ENCODE data around the gene MPP3. TPM values are rescaled to one million over a fixed set of nuclear protein-coding genes. Genes with fewer than 3 reads are reported as not detected.

Gene MPP3
- 12.1 TPM for total RNA-seq
- polyA plus RNA-seq, result 5.4 TPM

DNA sequence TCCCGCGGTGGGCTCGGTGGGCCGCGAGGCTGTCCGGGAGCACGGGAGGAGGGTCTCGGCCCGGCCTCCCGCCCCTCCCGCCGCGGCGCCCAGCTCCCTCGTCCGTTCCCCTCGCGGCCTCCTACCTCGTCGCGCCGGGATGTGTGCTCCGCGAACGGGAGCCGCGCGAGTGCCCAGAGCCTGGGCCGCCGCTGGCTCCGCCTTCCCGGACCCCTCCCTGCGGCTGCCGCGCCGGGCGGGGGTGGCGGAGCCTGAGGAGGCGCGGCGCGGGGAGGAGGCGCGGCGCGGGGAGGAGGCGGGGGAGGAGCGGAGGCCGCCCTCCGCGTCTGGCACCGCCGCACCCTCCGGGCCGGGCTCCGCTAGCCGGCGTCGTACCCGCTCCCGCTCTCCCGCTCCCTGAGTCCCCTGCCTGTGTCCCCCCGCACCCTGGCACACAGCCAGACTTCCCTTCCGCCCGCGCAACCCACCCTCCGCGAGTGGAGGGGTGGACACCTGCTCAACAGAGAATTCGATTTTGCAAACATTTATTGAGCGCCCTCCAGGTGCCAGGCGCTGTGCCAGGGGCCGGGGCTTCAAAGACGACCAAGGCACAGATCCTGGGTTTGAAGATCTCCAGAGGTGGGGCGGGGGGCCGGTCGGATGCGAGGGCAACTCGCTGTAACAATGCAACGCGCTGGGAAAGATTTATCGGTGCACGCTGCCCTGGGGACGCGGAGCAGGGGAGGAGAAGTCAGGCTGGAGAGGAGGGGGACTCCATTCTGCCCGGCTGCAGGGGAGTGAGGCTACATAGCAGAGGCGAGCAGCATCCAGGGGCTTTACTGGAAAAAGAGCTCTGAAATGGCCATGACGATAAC is at the start of gene MPP3:
Gene MPP3, minus strand, starts transcription at position 171 of the 854 bp plus-strand sequence. CDS start 1,240 bp downstream, outside the sequence.
- Histone ChIP-seq H3K36me3 (ENCODE audit: insufficient read depth) (no peaks in the 10 kb centered on the region), H3K4me1 (ENCODE audit: insufficient read depth) (no peaks in the 10 kb centered on the region), H3K27ac (ENCODE audit: low read depth) (no peak within 1 kb of the TSS), H3K4me3 (ENCODE audit: low read depth, low read length) (peak within 1 kb of the TSS; percentile 70)
- DNase-seq (ENCODE audit: extremely low spot score), result peak; percentile 26
- 2% methylated on average over 75 of the region's 87 CpGs for WGBS

DNA sequence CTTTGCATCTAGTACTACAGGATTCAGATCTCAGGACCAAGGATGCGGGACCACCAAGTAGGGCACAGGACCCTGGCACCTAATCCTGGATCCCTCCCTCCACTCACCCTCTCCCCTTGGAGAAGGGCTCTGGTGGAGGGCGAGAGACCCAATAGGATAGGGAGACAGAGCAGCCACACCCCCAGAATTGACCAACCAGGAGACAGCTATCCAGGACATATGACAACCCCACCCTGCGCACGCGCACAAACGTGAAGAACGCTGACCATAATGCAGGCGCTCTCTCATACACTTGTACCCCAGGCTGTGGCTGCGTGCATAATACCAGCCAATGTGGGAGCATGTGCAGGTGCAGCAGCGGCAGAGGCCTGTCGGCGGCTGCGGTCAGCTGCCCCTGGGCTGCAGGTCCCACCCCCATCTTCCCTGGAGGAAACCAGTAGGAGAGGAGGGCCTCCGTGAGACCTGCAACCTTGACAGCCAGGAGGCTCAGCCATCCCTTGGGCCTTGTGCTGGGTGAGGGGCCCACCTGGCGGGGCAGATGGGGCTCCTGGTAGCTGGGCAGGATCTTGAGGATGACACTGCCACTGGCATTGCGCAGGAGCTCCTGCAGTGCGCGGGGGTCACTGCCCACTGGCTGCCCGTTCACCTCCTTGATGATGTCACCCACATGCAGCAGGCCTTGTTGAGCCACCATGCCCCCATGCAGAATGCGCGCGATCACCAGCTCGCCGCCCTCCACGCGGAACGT is 49.0 kb upstream of the MPP3 start:
- Histone ChIP-seq H3K36me3 (ENCODE audit: insufficient read depth) (no peaks in the 10 kb centered on the region), H3K27ac (ENCODE audit: low read depth) (no peak overlapping the region), H3K4me3 (ENCODE audit: low read depth, low read length) (no peak overlapping the region), H3K4me1 (ENCODE audit: insufficient read depth) (no peaks in the 10 kb centered on the region)
- 92% methylated on average over 27 of the region's 27 CpGs for WGBS
- DNase-seq (ENCODE audit: extremely low spot score), result no peak

GRCh38 chr17:43881181-43881580 is 48.2 kb upstream of the MPP3 start:
- H3K36me3 ChIP-seq (ENCODE audit: insufficient read depth), result no peaks in the 10 kb centered on the region
- no peak for DNase-seq (ENCODE audit: extremely low spot score)
- no peaks in the 10 kb centered on the region for H3K4me1 ChIP-seq (ENCODE audit: insufficient read depth)
- H3K4me3 ChIP-seq (ENCODE audit: low read depth, low read length), result no peak overlapping the region
- WGBS, result 95% methylated on average over 12 of the region's 12 CpGs
- no peak overlapping the region for H3K27ac ChIP-seq (ENCODE audit: low read depth)

- no peak overlapping the region for H3K27ac ChIP-seq (ENCODE audit: low read depth)
- H3K4me3 ChIP-seq (ENCODE audit: low read depth, low read length), result no peak overlapping the region
- WGBS, result 81% methylated on average over 20 of the region's 20 CpGs
- DNase-seq (ENCODE audit: extremely low spot score), result no peak
- no peaks in the 10 kb centered on the region for H3K4me1 ChIP-seq (ENCODE audit: insufficient read depth)
- H3K36me3 ChIP-seq (ENCODE audit: insufficient read depth), result no peaks in the 10 kb centered on the region
Measured at GRCh38 chr17:43880420-43880991, 47.6 kb upstream of the MPP3 start.

DNA sequence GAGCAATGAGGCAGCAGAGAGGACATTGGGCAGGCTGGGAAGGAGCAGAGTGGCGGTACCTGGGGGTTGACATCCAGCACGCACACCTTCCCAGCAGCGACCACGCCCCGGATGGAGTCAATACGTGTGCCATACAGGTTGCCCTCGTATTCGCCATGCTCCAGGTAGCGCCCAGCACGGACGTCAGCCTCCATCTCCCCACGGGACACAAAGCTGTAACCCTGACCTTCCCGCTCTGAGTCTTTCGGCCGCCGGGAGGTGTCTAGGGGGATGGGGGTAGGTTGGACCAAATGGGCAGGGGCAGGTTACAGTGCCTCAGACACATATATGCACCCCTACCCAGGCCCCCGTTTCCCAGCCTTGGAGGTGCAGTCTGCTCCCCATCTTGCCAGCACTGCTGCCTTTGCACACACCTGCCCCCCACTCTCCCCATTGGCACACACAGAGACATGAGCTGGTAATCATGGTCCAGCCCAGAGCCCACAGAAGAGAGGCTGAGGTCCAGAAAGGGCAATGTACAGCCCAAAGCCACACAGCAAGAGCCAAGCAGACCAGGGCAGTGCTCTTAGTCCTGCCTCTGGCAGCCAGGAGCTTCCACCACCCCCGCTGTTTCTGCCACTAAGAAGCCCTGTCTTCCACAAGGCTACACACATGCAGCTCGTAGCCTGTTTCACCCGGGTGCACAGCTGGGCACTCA is 46.9 kb upstream of the MPP3 start:
- no peaks in the 10 kb centered on the region for H3K36me3 ChIP-seq (ENCODE audit: insufficient read depth)
- H3K4me3 ChIP-seq (ENCODE audit: low read depth, low read length), result no peak overlapping the region
- H3K27ac ChIP-seq (ENCODE audit: low read depth), result no peak overlapping the region
- H3K4me1 ChIP-seq (ENCODE audit: insufficient read depth), result no peaks in the 10 kb centered on the region
- DNase-seq (ENCODE audit: extremely low spot score), result no peak
- WGBS, result 89% methylated on average over 20 of the region's 20 CpGs

DNA sequence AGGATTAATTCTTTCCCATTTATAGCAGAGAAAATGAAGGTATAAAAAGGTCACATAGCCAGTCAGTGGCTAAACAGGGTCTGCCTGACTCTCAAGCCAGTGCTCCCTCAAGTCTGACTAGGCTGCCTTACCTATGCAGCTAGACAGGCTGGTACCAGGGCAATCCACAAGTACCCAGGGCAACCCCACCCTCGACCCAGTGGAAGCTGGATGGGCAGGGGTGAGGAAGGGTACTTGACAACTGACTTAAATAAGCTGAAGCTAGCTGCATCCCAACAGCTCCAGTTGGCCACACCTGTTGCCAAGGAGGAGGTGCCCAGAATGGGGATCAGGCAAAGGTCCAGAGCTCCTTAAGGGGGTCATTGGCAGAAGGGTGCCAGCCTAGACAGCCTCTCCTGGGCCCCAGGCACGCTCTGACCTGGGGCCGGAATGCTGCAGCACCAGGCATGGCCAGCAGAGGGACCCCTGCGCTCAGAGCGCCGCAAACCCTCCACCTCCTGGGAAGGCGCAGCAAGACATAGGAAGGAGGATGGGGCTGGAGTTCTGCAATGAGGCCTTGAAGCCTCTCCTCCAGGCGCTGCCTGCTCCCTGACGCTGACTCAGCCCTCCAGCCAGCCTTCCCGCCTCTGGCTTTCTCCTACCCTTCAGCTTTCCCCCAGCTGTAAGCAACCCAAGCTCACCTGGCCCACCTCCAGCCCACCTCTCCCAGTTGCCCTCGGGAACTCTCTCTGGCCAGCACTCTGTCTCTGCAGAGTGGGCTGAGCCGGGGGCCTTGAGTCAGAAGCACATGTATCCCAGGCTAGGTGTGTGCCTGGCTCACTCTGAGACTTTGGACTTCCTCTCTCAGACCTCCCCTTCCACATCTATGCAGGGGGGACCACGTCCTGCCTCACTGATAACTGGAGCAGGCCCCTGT is 45.6 kb upstream of the MPP3 start:
- WGBS, result 20% methylated on average over 13 of the region's 13 CpGs
- no peak overlapping the region for H3K27ac ChIP-seq (ENCODE audit: low read depth)
- H3K36me3 ChIP-seq (ENCODE audit: insufficient read depth), result no peaks in the 10 kb centered on the region

GRCh38 chr17:43877451-43878155 is 44.7 kb upstream of the MPP3 start:
- DNase-seq (ENCODE audit: extremely low spot score), result no peak
- Histone ChIP-seq H3K27ac (ENCODE audit: low read depth) (no peak overlapping the region), H3K4me3 (ENCODE audit: low read depth, low read length) (no peak overlapping the region), H3K36me3 (ENCODE audit: insufficient read depth) (no peaks in the 10 kb centered on the region), H3K4me1 (ENCODE audit: insufficient read depth) (no peaks in the 10 kb centered on the region)
- 97% methylated on average over 10 of the region's 10 CpGs for WGBS

More for the DNA sequence above, 45.6 kb upstream of the MPP3 start:
- peak; percentile 26 for DNase-seq (ENCODE audit: extremely low spot score)
- Histone ChIP-seq H3K4me1 (ENCODE audit: insufficient read depth) (no peaks in the 10 kb centered on the region), H3K4me3 (ENCODE audit: low read depth, low read length) (no peak overlapping the region)

DNA sequence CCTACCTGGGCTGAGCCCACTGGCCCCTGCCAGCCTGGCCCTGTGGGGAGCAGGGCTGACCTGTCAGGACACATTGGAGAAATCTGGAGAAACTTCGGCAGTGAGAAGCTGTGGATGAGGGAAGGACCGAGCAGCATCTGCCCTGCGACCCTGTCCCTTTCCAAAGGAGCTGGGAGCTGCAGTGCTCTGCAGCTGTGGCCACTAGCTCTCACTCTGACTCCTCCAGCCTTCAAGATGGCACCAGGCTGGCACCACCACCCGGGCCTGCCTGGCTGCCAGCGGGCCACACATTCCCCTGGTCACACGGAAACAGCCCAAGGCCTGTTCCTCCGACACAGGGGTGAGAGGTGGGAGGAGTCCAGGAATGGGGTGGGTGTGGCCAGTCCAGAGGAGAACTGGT is 44.1 kb upstream of the MPP3 start:
- DNase-seq (ENCODE audit: extremely low spot score), result no peak
- WGBS, result 84% methylated on average over 7 of the region's 7 CpGs
- Histone ChIP-seq H3K27ac (ENCODE audit: low read depth) (no peak overlapping the region), H3K4me3 (ENCODE audit: low read depth, low read length) (no peak overlapping the region), H3K4me1 (ENCODE audit: insufficient read depth) (no peaks in the 10 kb centered on the region), H3K36me3 (ENCODE audit: insufficient read depth) (no peaks in the 10 kb centered on the region)

- Histone ChIP-seq H3K27ac (ENCODE audit: low read depth) (no peak overlapping the region), H3K4me1 (ENCODE audit: insufficient read depth) (no peaks in the 10 kb centered on the region), H3K4me3 (ENCODE audit: low read depth, low read length) (no peak overlapping the region), H3K36me3 (ENCODE audit: insufficient read depth) (no peaks in the 10 kb centered on the region)
- DNase-seq (ENCODE audit: extremely low spot score), result no peak
- WGBS, result 88% methylated on average over 3 of the region's 3 CpGs
Measured at GRCh38 chr17:43875476-43876147, 42.7 kb upstream of the MPP3 start.

DNA sequence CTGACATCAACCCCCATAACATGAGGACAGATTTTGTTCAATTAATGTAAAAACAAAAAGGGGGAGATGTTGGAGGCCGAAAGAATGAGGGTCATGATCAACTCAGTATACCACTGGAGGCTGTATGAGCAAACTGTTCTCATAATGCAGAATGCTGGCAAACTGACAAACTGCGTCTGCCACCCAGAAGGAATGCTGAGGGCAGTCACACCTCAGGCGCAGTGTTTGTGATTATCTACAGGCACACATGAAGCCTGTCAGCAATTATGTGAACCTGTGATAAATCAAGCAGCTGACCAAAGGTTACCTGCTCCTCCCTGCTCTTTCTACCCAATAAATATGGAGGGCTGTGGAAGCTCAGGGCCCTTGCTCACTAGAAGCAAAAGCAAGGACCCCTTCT is 41.3 kb upstream of the MPP3 start:
- no peak overlapping the region for H3K4me3 ChIP-seq (ENCODE audit: low read depth, low read length)
- no peaks in the 10 kb centered on the region for H3K4me1 ChIP-seq (ENCODE audit: insufficient read depth)
- no peaks in the 10 kb centered on the region for H3K36me3 ChIP-seq (ENCODE audit: insufficient read depth)
- 77% methylated on average over 3 of the region's 3 CpGs for WGBS
- no peak for DNase-seq (ENCODE audit: extremely low spot score)
- no peak overlapping the region for H3K27ac ChIP-seq (ENCODE audit: low read depth)

- DNase-seq (ENCODE audit: extremely low spot score), result no peak
- Histone ChIP-seq H3K27ac (ENCODE audit: low read depth) (no peak overlapping the region), H3K4me1 (ENCODE audit: insufficient read depth) (no peaks in the 10 kb centered on the region), H3K36me3 (ENCODE audit: insufficient read depth) (no peaks in the 10 kb centered on the region), H3K4me3 (ENCODE audit: low read depth, low read length) (no peak overlapping the region)
- whole genome bisulfite sequencing, result 65% methylated on average over 6 of the region's 6 CpGs
Measured at GRCh38 chr17:43873815-43874214, 40.9 kb upstream of the MPP3 start.

DNA sequence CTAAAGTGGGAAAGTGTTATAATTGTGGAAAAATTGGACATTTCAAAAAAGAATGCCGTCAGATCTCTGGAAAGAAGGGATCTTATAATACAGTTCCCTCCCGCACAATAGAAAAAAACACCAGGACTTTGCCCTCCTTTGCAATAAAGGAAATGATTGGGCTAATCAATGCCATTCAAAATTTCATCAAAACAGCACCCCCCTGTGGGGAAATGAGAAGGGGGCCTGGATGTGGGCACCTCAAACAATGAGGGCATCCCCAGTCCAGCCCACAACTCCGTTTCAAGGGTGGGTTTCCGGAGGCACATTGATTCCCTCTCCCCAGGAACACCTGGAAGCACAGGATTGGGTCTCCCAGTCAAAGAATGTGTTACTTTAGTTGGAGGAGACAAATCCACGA is 40.1 kb upstream of the MPP3 start:
- Histone ChIP-seq H3K27ac (ENCODE audit: low read depth) (no peak overlapping the region), H3K36me3 (ENCODE audit: insufficient read depth) (no peaks in the 10 kb centered on the region), H3K4me3 (ENCODE audit: low read depth, low read length) (no peak overlapping the region), H3K4me1 (ENCODE audit: insufficient read depth) (no peaks in the 10 kb centered on the region)
- DNase-seq (ENCODE audit: extremely low spot score), result no peak
- 62% methylated on average over 5 of the region's 5 CpGs for WGBS

Measured in urinary bladder (tissue), 4 donors.